GM19397 (cell line): ENCODE data around the gene CNNM1.

Source experiments
- ATAC-seq: cut with Tn5 transposase; IDR thresholded peaks from one replicate; pipeline ENCODE4 v1.9.1; 2021; ENCODE audit warnings: mild to moderate bottlenecking, moderate library complexity; ENCODE audit not compliant: unreplicated experiment

The CNNM1 gene

DNA sequence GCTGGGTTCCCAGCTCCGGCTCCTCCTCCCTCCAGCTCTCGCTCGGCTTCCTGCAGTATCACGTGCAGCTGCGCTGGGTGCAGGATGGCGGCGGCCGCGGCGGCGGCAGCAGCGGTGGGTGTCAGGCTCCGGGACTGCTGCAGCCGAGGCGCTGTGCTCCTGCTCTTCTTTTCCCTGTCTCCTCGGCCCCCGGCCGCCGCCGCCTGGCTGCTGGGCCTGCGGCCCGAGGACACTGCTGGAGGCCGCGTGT is at the start of gene CNNM1:
Gene CNNM1, plus strand, starts transcription at position 53 of the 250 bp plus-strand sequence. Its CDS starts 32 bp downstream, at position 85.
- peak; percentile 80 for ATAC-seq

DNA sequence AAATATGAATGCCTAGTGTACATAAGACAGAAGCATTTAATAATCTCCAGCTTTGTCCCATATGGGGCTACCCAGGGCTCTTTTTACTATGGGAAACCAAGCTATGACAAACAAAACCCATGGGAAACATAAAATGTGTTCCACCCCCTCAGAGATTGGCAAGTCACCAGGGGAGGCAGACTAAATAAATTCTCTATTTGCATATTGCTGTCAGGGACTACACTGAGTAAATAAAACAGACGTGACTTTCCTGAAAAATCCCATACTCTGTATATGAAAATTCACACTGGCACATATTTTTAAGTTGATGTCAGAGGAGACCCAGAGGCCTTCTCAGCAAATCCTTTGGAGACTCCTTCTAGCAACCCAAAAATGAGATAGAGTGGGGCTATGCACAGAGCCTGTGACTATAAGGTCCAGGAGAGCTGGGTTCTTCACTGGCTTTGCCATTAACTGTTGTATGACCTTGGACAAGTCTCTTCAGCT is 49.5 kb upstream of the CNNM1 start:
- ATAC-seq: no peak

DNA sequence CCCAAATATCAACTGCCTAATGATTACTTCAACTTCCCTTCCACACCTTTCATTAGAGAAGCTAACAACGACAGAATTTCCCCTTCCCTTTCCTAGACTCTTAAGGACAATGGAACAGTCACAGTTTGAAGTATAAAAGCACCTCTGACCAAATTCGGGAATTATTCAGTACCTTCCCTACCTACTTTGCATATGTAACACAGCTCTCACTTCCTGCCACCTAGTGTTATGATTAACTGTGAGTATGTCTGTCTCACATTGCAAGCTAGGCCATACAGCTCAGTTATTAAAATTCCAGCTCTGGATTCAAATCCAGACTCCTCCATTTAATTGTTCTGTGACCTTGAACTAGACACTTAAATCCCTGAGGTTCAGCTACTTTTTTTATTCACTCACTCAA is 48.7 kb upstream of the CNNM1 start:
- no peak for ATAC-seq

DNA sequence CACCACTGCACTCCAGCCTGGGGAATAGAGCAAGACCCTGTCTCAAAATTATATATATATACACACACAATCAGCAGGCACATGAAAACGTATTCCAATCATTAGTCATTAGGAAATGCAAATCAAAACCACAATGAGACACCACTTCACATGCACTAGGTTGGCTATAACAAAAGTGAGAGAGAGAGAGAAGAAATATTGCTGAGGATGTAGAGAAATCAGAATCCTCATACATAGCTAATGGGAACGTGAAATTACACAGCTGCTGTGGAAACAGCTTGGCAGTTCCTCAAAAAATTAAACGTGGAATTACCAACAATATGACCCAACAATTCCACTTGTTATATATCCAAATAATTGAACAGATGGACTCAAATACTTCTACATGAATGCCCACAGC is 43.3 kb upstream of the CNNM1 start:
- ATAC-seq: no peak

DNA sequence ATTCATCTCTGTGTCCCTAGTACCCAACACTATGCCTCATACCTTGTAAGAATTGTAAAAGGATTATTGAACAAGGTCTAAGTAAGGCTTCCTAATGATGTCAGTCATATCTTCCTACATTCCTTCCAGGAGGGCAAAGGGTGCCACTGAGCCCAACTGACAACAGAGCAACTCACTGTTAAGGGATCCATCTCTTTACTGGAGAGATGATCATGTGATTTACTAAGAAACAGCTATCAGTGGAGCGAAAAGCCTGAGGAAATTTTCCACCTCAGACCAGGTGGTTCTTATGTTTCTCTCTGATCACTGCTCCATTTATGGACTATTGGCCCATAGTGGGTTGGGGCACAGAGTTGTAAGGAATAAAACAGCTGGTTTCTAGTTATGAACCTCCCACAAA is 38.9 kb upstream of the CNNM1 start:
- ATAC-seq: no peak

DNA sequence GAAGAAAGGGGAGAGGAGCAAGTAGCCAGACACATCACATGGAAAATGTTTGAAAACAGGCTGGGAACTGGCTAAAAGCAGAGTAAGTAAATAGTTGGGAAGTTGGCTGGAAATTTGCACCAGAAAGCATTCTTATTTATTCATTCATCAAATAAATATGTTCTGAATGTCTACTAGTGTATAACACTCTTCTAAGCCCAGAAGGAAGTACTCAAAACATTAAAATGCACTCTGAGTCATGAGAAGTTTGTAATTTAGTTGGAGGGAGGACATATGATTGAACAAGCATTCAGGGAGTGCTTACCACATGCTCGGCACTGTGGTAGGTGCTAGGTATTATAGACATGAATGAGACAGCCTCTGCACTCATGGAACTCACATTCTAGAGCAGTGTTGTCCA is 37.0 kb upstream of the CNNM1 start:
- ATAC-seq: no peak

DNA sequence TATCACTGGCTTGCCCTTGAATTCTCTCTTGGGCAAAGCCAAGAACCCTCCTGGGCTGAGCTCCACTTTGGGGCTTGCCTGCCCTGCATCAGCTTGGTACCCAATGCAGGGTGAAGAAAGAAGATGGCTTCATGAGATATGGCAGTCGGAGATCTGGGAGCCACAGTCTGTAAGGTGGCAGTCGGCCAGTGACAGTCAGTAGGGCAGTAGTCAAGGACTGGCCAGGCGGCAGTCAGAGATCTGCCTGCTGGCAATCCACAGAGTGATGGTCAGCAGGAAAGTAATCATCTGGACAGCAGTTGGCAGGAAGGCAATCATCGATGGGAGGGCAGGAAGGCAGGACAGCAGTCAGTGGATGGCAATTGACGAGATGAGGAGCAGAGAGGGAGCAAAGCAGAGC is 32.6 kb upstream of the CNNM1 start:
- no peak for ATAC-seq

DNA sequence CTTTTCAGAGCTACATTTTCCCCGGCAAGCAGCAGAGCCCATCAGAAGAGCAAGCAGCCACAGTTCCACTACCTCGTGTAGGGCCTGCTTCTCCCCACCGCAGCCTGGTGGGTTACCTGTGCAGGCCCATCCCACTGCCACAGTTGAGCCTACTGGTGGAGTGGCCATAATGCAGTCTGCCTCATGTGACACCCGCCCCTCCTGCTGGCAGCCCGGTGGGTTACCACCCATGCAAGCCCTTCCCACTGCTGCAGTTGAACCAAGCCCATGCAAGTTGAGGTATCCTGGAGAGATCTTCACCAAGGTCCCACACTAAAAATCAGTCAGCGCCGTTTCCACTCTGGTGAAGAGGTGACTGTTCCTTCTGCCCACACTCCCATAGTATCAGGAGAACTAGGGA is 32.1 kb upstream of the CNNM1 start:
- ATAC-seq: no peak

DNA sequence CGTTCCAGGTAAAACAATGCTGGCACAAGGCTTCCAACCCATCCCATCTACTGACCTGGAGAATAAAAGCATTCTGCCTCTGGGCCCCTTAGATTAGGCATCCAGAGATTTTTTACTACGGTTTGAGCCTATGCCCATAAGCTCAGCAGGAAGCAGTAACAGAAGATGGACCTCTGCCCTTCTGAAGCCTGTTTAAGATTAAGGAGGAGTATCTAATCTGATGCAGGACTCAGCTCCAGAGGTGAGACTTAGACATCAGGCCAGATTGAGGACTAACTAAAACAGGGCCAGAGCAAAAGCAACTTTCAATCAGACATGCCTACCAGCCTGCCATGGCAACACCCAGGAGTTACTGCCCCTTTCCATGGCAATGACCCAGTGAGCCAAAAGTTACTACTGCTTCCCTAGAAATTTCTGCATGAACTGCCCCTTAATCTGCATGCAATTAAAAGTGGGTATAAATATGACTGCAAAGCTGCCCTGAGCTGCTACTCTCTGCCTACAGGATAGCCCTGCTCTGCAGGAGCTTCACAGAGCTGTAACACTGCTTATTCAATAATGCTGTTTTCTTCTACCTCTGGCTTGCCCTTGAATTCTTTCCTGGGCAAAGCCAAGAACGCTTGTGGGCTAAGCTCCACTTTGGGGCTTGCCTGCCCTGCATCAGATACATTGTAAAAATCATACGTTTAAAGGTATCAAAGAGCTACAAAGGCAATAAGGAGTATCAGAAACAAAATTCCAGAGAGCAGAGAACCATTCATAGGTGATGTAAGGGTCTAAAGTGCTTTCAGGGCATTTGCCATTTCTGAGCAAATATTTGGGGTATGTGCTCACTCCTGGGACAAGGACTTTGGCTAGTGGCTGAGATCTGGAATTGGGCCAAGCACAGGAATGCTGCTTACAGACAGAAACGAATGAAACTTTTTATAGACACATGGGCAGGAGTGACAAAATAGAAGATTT is 25.0 kb upstream of the CNNM1 start:
- ATAC-seq: no peak

DNA sequence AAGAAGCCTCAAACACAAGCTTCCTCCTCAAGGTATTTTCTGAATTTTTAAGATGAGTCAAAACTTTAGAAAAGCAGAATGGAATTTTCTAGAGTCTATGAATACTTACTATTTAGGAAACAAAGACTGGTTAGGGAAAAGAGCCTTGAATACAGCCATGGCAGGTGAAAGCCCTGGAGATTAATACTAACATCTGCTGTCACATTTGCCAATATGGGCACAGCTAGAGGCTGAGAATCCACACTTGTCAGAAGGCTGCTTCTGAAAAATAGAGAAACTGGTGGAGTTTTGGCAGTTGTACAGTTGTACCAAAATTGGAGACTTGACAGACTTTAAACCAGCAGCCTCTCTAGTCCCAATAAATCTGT is 24.3 kb upstream of the CNNM1 start:
- ATAC-seq: no peak

DNA sequence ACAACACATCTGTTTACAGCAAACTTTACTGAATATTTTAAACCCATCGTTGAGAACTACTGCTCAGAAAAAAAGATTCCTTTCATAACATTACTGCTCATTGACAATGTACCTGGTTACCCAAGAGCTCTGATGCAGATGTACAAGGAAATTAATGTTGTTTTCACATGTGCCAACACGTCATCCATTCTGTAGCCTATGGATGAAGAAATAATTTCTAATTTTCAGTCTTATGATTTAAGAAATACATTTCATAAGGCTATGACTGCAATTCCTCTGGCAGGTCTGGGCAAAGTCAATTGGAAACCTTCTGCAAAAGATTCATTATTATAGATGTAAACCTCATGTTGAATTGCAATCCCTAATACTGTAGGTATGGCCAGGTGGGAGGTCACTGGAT is 16.7 kb upstream of the CNNM1 start:
- no peak for ATAC-seq

DNA sequence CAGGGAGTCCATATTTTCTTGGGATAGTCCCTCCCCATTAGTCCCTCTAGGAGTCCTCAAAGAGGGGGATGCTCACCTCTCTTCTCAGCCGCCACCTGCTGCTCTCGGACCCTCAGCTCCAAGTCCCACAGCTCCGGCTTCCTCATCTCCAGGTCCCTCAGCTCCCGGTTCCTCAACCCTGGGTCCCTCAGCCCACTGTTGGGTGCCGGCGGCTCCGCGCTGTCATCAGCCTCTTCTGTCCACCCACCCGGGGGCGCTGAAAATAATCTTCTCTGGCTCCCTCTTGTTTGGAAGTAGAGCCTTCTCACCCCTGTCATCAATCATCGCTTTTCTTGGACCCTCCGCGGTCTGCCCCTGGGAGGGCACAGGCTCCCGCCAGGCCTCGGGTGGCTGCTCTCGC is 13.3 kb upstream of the CNNM1 start:
- no peak for ATAC-seq

DNA sequence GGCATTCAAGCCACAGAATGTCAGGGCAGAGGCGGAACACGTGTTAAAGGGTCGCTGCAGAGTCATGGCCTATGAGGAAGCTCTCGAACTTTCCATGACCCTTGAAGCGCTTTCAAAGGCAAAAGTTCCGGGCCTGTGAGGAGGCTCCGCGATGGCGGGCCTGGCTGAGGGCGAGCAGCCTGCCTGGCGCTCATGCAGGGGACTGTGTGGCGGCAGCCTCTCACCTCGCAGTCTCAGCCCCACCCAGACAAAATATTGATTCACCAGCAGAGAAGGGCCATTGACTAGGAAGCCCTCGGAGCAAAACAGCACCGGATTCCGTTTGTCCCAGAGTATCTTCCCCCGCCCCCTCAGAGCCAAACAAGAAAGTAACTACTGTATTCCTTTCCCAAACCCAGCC is 12.8 kb upstream of the CNNM1 start:
- no peak for ATAC-seq

DNA sequence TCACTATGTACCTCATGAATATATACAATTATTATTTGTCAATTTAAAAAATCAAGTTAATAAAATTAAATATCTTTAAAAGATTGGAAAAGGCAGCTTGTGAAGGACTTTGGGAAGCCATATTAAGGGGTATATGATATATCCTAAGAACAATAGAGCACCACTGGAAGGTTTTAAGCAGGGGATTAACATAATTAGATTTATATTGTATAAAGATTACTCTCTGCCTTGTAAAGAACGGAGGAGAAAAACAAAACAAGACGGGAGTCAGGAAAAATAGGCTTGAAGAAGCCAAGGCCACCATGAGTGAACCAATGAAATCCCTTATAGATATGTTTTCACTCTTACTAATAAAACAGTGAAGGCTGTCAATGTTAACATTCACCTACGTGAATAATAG is 11.1 kb upstream of the CNNM1 start:
- ATAC-seq: no peak

DNA sequence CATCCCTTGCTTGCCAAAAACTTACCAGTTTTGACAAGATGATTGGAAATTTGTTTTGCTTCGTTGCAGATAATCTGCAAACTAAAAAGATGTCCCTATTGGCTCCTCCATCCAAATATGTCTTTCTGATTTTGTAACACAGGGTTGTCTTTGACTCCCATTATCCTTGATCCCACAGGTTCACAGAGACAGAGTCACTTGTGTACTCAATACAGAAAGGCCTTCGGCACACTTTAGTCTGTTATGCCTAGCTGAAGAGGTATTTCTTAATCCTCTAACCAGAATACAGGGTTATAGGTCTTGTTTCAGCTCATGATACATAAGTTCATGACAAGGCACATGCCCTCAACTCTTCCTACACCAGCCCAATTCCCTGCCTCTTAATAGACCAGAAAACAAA is 10.7 kb upstream of the CNNM1 start:
- ATAC-seq: no peak

DNA sequence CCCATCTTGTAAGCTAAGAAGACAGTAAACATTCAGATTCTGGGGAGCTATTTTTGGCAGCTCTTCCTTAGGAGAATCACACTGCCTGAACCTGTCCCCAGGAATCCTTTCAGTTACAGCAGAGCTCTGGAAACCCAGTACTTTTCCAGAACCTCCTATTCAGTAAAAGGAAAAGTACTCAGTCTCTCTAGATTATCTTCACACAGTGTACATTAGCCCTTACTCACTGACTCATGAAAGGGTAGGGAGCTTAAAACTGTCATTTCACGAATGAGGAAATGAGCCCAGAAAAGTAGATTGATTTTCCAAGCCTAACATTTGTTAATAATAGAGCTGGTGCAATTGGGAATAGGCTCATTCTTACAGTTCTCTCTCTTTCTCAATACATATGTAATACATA is 3.9 kb upstream of the CNNM1 start:
- ATAC-seq: no peak

DNA sequence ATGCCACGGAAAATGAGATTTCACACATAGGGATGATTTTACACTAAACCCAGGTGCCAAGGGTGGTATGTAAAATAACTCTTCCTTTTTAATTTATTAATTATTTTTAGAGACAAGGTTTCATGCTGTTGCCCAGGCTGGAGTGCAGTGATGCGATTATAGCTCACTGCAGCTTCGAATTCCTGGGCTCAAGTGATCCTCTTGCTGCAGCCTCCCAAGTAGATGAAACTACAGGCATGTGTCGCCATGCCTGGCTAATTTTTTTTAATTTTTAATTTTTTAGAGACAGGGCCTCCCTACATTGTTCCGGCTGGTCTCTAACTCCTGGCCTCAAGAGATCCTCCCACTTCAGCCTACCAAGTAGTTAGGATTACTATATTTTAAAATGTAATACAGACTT is 2.3 kb upstream of the CNNM1 start:
- ATAC-seq: no peak

DNA sequence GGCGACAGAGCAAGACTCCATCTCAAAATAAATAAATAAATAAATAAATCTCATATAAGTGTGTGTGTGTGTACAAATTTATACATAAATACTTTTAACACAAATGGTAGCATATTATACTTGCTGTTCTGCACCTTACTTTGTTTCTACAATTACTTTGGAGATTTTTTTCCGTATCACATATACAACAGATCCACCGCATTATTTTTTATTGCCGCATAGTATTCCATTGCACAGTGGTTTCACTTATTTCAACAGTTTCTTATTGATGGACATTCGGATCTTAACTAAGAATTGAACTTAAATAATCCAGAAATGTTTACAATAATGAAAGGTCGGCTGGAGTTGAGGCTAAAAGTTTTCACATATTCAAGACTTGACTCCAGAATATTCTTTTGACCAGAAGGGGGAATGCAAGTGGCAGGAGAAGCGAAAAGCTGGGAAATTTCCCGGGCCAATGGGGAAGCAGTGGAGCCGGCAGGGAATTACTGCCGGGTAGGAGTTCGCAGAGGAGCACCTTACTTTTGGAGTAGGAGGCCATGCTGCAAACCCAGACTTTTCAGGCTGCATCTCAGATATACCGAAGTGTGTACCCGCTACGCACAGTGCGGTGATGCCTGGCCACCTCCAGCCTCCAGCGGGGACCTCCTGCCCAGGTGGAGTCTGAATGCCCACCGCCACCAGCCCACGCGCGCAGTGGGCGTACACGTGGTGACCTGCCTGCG is 415 bp upstream of the CNNM1 start:
- ATAC-seq: no peak

DNA sequence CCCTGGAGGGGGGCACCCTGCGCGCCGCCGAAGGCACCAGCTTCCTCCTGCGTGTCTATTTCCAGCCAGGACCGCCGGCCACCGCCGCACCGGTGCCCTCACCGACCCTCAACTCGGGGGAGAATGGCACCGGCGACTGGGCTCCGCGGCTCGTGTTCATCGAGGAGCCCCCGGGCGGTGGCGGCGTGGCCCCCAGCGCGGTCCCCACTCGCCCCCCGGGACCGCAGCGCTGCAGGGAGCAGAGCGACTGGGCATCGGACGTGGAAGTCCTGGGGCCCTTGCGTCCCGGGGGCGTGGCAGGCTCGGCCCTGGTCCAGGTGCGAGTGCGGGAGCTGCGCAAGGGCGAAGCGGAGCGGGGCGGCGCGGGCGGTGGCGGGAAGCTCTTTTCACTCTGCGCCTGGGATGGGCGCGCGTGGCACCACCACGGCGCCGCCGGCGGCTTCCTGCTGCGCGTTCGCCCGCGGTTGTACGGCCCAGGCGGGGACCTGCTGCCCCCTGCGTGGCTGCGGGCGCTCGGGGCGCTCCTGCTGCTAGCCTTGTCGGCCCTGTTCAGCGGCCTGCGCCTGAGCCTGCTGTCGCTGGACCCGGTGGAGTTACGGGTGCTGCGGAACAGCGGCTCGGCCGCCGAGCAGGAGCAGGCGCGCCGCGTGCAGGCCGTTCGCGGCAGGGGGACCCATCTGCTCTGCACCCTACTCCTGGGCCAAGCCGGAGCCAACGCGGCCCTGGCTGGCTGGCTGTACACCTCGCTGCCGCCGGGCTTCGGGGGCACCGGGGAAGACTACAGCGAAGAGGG is 594 bp downstream of the CNNM1 start:
- peak; percentile 47 for ATAC-seq

DNA sequence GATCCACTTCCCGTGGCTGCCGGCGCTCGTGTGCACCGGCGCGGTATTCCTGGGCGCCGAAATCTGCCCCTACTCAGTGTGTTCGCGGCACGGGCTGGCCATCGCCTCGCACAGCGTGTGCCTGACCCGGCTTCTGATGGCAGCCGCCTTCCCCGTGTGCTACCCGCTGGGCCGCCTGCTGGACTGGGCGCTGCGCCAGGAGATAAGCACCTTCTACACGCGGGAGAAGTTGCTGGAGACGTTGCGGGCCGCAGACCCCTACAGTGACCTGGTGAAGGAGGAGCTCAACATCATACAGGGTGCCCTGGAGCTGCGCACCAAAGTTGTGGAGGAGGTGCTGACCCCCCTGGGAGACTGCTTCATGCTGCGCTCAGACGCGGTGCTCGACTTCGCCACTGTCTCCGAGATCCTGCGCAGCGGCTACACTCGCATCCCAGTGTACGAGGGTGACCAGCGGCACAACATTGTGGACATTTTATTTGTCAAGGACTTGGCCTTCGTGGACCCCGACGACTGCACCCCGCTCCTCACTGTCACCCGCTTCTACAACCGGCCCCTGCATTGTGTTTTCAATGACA is 1.3 kb downstream of the CNNM1 start:
- no peak for ATAC-seq

DNA sequence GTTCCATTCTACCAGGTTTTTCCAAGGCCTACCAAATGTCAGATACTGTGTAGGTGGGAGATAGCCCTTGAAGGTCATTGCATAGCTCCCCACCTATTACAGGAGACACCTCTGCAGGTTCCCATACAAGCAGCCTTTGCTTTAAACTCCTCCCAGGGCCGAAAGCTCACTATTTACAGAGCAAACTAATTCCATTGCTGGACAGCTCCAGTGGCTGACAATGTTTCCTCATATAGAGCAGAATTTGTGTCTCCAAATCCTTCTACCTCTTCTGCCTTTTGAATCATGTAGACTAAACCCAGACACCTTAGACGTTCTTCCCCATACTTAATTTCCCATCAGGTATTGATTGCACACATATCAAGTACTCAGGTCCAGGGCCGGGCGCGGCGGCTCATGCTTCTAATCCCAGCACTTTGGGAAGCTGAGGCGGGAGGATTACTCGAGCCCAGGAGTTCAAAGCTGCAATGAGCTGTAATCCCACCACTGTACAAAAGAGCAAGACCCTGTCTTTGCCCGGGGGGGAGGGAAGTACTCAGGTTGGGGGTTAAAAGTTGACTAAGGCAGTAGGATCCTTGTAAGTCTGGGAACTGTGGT is 2.1 kb downstream of the CNNM1 start:
- ATAC-seq: no peak
